K562 (cell line): ENCODE measurements around the gene CLCN6. TPM values are rescaled to one million over a fixed set of nuclear protein-coding genes. Genes with fewer than 3 reads are reported as not detected.

Source experiments
- ADNP ChIP-seq: fragments of 200-800 bp; sonication (Bioruptor generic); IDR thresholded peaks from 2 replicates; pipeline ENCODE4 v1.6.1; 2016; ENCODE audit warnings: missing genetic modification characterization, missing compliant biosample characterization
- ARID1B ChIP-seq: fragments of 450-650 bp; IDR thresholded peaks from 2 replicates; pipeline ENCODE4 v1.6.1; 2016; ENCODE audit warnings: antibody characterized with exemption, mild to moderate bottlenecking, inconsistent platforms
- ETV1 ChIP-seq: fragments of 450-650 bp; conservative IDR thresholded peaks from 2 replicates; pipeline ENCODE4 v1.6.1; 2016; ENCODE audit warnings: missing genetic modification characterization, control low read depth, low read depth, missing compliant biosample characterization
- FOXP1 ChIP-seq: sonication (generic); formaldehyde crosslinking; IDR thresholded peaks from 2 replicates; pipeline ENCODE4 v1.8.0; 2022; ENCODE audit warnings: mild to moderate bottlenecking, missing genetic modification reagents
- HNRNPK ChIP-seq: fragments of 200-400 bp; formaldehyde crosslinking; IDR thresholded peaks from one replicate; pipeline ENCODE4 v1.6.1; 2018; ENCODE audit warnings: mild to moderate bottlenecking, low read depth, low read length; ENCODE audit not compliant: poor library complexity, severe bottlenecking
- POLR3G ChIP-seq: IDR thresholded peaks from 2 replicates; pipeline ENCODE4 v1.6.1; 2011; ENCODE audit not compliant: insufficient read length, insufficient replicate concordance; ENCODE audit errors: extremely low read depth
- SFPQ ChIP-seq: fragments of 200-400 bp; formaldehyde crosslinking; IDR thresholded peaks from 2 replicates; pipeline ENCODE4 v1.6.1; 2017; ENCODE audit warnings: mild to moderate bottlenecking, low read depth, low read length, moderate library complexity
- SOX6 ChIP-seq: fragments of 450-650 bp; IDR thresholded peaks from 2 replicates; pipeline ENCODE4 v1.6.1; 2014; ENCODE audit warnings: mild to moderate bottlenecking
- TSHZ1 ChIP-seq: fragments of 250-450 bp; sonication (Bioruptor Pico); IDR thresholded peaks from 2 replicates; pipeline ENCODE4 v1.4.0; 2020; ENCODE audit warnings: mild to moderate bottlenecking, moderate library complexity
- ZBTB1 ChIP-seq: sonication (generic); formaldehyde crosslinking; IDR thresholded peaks from 2 replicates; pipeline ENCODE4 v1.8.1; 2023; ENCODE audit warnings: missing genetic modification reagents, low read depth, mild to moderate bottlenecking, borderline replicate concordance
- ZNF551 ChIP-seq: fragments of 250-450 bp; sonication (Bioruptor Pico); IDR thresholded peaks from 2 replicates; pipeline ENCODE4 v1.5.0; 2021; ENCODE audit warnings: mild to moderate bottlenecking, moderate library complexity
- ZNF57 ChIP-seq: fragments of 450-650 bp; formaldehyde crosslinking; IDR thresholded peaks from 2 replicates; pipeline ENCODE4 v1.4.0; 2020; ENCODE audit warnings: mild to moderate bottlenecking, moderate library complexity
- ZNF583 ChIP-seq: fragments of 250-450 bp; sonication (Bioruptor Pico); IDR thresholded peaks from 2 replicates; pipeline ENCODE4 v1.4.0; 2020
- polyA plus RNA-seq, 8 experiments: library from polyadenylated mRNA; depleted of rRNA in 4 of 8; stranded (reverse) in 5 of 8; unstranded in 3 of 8; fragments of >200 nt; fragmentation: Nextera tagmentation in 2 of 8; fragmentation: Illumina TruSeq in 1 of 8; extraction: Ambion mirVana in 2 of 8; extraction: Trizol in 1 of 8; gene quantifications; 2 replicates each; pipeline versions ENCODE4 v1.2.1 to v1.2.3, GENCODE V29; 2011 to 2014; ENCODE audit warnings: inconsistent platforms in 1 of 8, missing spikeins in 1 of 8
- total RNA-seq, 7 experiments: library from RNA; depleted of rRNA in 6 of 7; stranded (reverse); fragments of >200 nt in 6 of 7; fragmentation: Illumina TruSeq in 2 of 7; extraction: Trizol in 2 of 7; gene quantifications; 2 replicates each; pipeline versions ENCODE4 v1.2.1 to v1.2.3, GENCODE V29; 2011 to 2021; ENCODE audit warnings: low replicate concordance in 1 of 7
- TF ChIP-seq, protein P1 (sequence below), 2 experiments: IDR thresholded peaks; 2 replicates each; pipeline ENCODE4 v1.6.1; 2012; ENCODE audit warnings: improper control_type of control experiment in 2 of 2, low read depth in 2 of 2, low read length in 2 of 2, borderline replicate concordance in 1 of 2
- TF ChIP-seq, protein P2 (sequence below): fragments of 450-650 bp; IDR thresholded peaks from 2 replicates; pipeline ENCODE4 v1.6.1; 2017; ENCODE audit warnings: antibody characterized with exemption, mild to moderate bottlenecking

CLCN6 gene
- total and polyA plus RNA-seq, 9 of the 15 experiments (the other 6 are each of a cell fraction or from before 2014, with no cell fraction given), result 2.0 to 21.8 (median 13.6) TPM

DNA sequence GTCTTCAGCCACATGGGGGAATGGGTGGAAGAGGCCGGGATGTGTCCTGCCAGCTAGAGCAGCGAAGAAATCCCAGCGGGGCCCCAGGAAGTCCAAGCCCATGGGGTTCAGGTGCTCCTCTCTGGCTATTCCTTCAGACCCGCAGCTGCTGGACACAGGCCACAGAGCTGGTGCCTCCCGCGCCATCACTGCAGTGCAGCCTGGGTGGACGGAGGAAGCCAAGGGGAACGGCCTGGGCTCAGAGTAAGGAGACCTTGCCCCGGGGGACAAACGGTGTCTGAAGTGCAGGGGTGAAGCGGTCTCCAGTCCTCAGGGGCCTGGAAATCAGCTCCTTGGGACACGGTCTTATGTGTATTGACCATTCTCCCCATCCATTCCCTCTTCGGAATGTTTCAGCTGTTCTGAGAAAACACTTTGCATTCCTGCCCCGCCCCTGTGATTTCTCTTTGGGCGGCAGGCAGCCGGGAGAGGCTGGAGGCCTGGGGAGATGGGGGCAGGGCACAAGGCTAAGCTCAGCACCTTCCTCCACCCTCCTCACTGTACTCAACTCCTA is 18.7 kb upstream of the CLCN6 start (continued):
- TF ChIP-seq TSHZ1 (CRISPR knock-in tag) (no peak), SFPQ (no peak), ZNF551 (no peak), ARID1B (no peak), ZNF57 (CRISPR knock-in tag) (no peak; the same call in 1 of the 2 replicates), FOXP1 (CRISPR knock-in tag) (0 out of 2 replicates have a peak, but pooled peaks have one; percentile 42), ADNP (tag) (no peak), POLR3G (no peak), ETV1 (tag) (0 out of 2 replicates have a peak, but pooled peaks have one; percentile 9), HNRNPK (no peak), ZBTB1 (0 out of 2 replicates have a peak, but pooled peaks have one; percentile 28), ZNF583 (CRISPR knock-in tag) (peak; percentile 52; the same call in 1 of the 2 replicates), SOX6 (no peak; the same call in 1 of the 2 replicates)
- TF ChIP-seq, protein P1, sequence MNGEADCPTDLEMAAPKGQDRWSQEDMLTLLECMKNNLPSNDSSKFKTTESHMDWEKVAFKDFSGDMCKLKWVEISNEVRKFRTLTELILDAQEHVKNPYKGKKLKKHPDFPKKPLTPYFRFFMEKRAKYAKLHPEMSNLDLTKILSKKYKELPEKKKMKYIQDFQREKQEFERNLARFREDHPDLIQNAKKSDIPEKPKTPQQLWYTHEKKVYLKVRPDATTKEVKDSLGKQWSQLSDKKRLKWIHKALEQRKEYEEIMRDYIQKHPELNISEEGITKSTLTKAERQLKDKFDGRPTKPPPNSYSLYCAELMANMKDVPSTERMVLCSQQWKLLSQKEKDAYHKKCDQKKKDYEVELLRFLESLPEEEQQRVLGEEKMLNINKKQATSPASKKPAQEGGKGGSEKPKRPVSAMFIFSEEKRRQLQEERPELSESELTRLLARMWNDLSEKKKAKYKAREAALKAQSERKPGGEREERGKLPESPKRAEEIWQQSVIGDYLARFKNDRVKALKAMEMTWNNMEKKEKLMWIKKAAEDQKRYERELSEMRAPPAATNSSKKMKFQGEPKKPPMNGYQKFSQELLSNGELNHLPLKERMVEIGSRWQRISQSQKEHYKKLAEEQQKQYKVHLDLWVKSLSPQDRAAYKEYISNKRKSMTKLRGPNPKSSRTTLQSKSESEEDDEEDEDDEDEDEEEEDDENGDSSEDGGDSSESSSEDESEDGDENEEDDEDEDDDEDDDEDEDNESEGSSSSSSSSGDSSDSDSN (IDR thresholded peaks at IDR 0.05; ENCODE audit: borderline replicate concordance in 1 of 2, low read depth in 2 of 2, low read length in 2 of 2), result peak in 1 of 2 experiments; percentile 64; a peak in 1 of 4 replicates
- TF ChIP-seq, protein P2, sequence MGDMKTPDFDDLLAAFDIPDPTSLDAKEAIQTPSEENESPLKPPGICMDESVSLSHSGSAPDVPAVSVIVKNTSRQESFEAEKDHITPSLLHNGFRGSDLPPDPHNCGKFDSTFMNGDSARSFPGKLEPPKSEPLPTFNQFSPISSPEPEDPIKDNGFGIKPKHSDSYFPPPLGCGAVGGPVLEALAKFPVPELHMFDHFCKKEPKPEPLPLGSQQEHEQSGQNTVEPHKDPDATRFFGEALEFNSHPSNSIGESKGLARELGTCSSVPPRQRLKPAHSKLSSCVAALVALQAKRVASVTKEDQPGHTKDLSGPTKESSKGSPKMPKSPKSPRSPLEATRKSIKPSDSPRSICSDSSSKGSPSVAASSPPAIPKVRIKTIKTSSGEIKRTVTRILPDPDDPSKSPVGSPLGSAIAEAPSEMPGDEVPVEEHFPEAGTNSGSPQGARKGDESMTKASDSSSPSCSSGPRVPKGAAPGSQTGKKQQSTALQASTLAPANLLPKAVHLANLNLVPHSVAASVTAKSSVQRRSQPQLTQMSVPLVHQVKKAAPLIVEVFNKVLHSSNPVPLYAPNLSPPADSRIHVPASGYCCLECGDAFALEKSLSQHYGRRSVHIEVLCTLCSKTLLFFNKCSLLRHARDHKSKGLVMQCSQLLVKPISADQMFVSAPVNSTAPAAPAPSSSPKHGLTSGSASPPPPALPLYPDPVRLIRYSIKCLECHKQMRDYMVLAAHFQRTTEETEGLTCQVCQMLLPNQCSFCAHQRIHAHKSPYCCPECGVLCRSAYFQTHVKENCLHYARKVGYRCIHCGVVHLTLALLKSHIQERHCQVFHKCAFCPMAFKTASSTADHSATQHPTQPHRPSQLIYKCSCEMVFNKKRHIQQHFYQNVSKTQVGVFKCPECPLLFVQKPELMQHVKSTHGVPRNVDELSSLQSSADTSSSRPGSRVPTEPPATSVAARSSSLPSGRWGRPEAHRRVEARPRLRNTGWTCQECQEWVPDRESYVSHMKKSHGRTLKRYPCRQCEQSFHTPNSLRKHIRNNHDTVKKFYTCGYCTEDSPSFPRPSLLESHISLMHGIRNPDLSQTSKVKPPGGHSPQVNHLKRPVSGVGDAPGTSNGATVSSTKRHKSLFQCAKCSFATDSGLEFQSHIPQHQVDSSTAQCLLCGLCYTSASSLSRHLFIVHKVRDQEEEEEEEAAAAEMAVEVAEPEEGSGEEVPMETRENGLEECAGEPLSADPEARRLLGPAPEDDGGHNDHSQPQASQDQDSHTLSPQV, result peak; percentile 76
